Stimulated activated CD8-positive, alpha-beta memory T cell treated with anti-CD3 and anti-CD28 coated beads, Interleukin-4, amount 100 ng/mL, for 4 hours (primary cell): ENCODE measurements around the gene DAG1.
"Not testable (repeated sequence)": the region's sequence is repeated elsewhere in the genome, so short reads cannot be mapped to it uniquely, and the experiment has no call there.

ENCODE experiments used
- DNase-seq, 2 donors: peaks; one replicate each; pipeline ENCODE4 v3.0.0-alpha.2; 2020; ENCODE audit warnings: low read depth in 2 of 2, low spot score in 1 of 2

DAG1 gene

DNA sequence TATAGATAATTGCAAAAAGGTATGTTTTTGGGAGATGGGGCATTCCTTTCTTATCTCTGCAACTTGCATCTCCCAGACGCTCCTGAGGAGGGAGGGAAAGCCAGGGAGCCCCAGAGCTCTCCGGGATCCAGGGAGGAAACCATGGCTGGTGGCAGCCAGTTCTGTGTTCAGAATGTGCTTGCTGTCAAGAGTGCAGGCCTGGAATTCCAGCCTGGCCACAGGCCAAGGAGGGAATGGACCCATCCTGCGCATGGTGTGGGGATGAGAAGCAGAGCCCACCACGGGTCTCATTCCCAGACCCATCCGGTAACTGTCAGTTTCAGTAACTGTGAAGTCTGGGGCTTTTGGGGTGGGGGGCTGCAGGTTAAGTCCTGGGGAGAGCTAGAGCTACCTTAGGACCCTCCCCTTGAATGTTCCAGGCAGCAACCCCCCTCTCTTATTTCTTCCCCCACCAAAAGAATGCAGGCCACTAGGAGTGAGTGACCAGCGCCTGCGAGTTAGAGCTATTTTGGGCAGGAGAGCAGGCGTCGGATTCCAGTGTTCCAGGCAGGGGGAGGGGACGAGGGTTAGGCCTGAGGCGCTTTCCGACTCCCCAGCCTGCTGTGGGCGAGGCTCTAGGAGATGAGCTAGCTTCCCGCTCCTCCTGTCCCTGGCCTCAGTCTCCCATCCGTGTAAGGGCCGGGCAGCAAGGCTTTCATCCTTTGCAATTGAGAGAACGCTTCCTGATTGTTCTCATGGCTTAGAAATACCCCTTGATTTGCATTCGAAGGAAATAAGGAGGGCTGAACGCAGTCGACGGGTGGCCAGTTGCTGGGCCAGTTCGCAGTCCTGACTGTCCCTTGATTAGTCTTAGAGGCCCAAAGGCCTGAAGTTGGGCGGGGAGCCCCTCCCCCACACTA is 781 bp upstream of the DAG1 start:
- DNase-seq, result no peak

- peak in 1 of 2 donors; percentile 12 for DNase-seq
These were observed 800 bp downstream of the DAG1 start for GRCh38 chr3:49470714-49471420.

DNA sequence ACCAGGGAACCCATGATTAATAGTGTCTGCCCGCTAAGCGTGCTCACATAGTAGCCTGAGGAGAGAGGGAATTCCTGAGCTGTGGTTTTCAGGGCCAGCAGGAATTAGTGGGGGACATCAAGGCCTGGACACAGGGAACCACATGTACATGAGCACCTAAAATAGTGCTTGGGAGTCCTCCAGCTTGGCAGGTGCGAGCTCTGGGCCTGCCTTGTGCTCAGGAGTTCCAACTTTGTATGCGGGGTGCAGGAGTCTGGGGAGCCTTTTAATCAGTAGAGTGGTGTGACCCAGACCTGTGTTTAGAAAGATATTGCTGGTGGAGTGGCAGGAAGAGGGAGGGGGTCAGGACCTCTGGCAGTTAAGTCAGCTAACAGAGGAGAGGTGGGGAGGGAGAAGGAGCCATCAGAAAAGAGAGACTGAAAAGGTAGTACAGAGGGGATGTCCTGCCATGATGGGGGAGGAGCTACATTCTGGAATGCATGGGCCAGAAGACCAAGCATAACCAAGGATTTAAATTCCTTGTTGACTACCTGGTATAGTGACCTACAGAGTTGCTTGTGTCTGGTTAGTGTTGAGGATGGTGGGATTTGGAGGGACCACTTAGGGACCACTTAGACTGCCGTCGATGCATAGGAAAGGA is 1.9 kb downstream of the DAG1 start:
- no peak for DNase-seq

DNA sequence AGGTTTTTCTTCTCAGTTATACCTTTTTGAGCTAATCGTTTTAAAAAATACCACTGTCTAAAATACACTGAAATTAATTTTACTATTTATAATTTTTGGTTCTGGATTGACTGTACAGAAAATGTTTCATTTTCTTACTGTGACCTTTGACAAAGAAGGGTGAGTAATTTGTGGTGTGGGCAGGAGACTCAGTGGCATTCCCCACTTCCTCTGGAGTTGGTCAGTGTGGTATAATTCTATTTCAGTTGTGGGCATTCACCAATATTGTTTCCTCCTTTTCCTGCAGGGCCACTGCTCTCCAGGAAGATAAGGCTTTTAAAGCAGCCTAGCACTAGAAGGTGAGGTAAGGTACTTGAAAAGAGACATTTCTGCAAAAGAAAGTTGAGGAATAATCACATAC is 6.5 kb downstream of the DAG1 start:
- DNase-seq, result no peak

DNA sequence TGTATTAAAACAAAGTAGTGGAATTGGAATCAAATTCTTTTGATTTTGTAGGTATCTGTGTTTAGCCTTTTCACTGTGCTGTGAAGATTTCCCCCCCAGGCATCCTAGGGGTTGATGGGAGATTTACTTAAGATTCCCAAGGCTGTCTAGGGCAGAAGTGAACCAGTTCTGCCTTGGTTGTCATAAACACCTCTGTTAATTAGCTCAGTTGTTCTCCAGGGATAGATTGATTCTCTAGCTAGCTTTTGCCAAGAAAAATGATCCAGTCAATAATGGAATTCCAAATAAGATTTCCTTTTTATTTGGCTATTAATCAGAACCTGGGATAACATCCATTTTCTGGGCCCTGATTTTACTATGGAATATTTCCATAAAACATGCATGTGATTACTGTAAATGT is 12.7 kb downstream of the DAG1 start:
- no peak for DNase-seq

- no peak for DNase-seq
These were observed 14.4 kb downstream of the DAG1 start for GRCh38 chr3:49484471-49484870.

DNA sequence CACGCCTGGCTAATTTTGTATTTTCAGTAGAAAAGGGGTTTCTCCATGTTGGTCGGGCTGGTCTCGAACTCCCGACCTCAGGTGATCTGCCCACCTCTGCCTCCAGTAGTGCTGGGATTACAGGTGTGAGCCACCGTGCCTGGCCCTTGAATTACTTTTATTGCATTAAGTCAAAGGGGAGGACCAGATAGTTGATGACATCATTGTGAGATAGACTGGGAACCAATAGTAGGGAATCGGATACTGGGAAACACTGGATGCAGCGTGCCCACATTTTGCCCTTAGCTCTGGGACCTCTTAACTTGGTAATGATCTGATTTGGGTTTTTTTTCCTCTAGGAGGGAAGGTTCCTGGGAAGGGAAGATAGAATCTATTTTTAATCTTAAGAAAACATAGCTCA is 19.2 kb downstream of the DAG1 start:
- DNase-seq, result no peak

DNA sequence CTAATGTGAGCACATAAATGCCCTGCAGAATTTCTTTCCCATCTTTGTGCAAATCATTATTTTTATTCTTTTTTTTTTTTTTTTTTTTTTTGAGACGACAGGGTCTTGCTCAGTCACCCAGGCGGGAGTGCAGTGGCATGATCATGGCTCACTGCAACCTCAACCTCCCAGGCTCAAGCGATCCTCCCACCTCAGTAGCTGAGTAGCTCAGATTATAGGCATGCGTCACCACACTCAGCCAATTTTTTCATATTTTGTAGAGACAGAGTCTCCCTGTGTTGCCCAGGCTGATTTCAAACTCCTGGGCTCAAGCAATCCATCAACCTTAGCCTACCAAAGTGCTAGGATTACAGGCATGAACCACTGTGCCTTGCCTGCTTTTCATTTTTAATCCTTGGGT is 22.9 kb downstream of the DAG1 start:
- no peak for DNase-seq

DNA sequence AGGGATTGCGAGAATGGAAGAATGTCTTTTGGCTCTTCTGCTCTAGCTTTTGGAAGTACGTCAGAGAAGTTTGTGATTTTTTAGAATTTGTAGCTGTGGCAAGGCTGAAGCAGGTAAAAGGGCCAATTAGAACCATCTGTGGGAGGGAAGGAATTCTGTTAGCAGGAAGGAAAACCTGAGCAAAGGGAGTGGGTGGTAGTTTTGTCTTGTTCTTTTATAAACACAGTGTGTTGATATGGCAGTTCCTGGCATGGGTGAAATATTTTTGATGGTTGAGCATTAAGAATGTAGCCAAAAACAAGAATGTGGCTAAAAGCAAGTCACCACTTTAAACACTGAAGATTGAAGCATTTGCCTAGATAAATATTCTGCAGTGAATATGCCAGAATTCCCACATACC is 23.8 kb downstream of the DAG1 start:
- DNase-seq, result no peak

DNA sequence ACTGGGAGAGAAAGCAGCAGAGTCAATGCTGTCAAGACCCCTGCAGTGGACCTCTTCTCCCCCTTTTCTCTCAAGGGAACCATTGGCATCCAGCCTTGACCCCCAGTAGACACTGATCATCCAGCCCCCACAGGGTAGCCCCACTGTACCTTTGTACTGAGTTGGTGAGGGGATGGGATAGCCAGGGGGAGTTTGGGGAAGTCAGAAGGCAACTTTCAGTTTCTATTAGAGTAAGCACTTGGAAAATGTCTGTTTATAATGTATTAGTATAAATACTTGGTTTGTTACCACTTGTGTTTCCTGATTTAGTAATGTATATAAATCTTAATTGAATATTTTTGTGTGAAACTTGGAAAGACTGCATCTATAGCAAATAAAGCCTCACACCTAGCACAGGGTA is 25.0 kb downstream of the DAG1 start:
- DNase-seq, result no peak

DNA sequence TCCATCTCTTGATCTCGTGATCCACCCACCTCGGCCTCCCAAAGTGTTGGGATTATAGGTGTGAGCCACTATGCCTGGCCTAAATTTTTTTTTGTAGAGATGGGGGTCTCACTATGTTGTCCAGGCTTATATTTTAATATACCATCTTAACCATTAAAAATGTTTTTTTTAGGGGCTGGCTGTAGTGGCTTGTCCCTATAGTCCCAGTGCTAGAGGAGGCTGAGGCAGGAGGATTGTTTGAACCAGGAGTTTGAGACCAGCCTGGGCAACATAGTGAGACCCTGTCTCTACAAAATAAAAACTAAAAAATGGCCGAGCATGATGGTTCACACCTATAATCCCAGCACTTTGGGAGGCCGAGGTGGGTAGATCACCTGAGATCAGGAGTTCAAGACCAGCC is 26.8 kb downstream of the DAG1 start:
- not testable (repeated sequence) for DNase-seq

GRCh38 chr3:49497606-49498005 is 27.5 kb downstream of the DAG1 start:
- no peak for DNase-seq

DNA sequence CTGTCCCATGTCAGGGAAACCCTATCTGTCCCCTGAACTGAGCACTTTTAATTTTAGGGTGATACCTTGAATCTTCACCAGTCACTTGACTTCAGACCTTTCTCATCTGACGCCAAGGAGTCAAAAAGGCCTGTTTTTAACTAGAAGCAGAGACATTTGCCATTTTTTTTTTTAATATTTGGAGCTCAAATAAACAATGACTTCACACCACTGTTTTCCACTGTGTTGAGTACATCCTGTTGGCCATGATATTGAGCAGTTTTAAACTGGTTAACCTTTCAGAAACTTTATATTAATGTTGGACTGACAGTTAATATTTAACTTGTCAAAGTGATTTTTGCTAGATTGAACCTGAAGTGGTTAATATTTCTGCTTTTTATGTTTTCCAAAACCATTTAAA is 28.2 kb downstream of the DAG1 start:
- DNase-seq, result no peak

DNA sequence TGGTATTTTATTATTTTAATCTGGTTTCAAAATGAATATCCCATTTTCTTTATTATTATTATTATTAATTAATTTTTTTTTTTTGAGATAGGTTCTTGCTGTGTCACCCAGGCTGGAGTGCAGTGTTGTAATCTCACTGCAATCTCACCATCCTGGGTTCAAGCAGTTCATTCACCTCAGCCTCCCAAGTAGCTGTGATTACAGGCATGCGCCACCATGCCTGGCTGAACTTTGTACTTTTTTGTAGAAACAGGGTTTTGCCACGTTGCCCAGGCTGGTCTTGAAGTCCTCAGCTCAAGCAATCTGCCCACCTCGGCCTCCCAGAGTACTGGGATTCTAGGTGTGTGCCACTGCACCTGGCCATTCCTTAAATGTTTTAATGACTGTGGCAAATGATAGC is 28.6 kb downstream of the DAG1 start:
- DNase-seq, result no peak

GRCh38 chr3:49500205-49500731 is 30.2 kb downstream of the DAG1 start:
- no peak for DNase-seq

DNA sequence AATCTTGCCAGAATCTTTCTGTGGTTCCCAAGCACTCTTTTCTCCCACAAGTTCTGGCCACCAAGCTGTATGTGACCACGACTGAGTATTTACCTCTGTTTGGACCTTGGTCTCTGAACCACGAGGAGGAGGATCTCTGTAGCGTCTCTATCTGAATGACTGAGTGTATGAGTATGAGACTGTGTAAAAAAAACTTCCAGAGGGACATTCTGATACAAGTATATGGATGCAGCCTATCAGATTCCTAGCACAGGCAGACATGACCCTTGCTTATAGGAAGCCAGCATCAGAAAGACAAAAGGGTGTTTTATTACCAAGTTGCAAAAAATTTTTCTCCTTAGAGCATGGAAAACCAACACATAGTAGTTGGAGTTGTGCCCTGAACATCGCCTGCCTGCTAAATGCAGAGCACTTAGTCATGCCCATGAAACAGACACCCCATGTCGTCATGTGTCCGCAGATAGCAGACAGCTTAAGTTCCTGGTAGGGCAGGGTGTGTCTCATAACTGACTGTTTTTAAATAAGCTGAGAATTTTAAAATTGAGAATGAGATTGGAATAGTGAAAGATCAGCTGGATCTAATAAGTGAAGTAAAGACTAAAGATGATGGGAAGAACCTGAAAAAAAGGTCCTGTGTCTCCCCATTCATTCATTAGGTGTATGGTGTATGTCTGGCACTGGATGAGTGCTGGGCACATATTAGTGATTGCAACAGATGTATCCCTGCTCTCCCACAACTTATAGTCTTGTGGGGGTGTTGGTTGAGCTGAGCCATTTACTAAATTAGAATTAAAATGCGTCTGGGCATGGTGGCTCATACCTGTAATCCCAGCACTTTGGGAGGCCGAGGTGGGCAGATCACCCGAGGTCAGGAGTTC is 30.9 kb downstream of the DAG1 start:
- no peak for DNase-seq

DNA sequence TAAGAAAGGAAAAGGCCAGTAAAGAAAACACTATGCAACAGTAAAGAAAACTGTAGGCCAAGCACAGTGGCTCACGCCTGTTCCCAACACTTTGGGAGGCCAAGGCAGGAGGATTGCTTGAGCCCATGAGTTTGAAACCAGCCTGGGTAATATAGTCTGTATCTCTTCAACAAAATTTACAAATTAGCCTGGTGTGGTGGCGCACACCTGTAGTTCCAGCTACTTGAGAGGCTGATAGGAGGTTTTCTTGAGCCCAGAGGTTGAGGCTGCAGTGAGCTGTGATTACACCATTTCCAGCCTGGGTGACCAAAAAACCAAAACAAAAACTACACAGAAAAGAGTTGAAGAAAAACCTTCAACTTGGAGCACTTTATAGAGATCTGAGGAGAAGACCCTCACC is 31.8 kb downstream of the DAG1 start:
- no peak for DNase-seq

DNA sequence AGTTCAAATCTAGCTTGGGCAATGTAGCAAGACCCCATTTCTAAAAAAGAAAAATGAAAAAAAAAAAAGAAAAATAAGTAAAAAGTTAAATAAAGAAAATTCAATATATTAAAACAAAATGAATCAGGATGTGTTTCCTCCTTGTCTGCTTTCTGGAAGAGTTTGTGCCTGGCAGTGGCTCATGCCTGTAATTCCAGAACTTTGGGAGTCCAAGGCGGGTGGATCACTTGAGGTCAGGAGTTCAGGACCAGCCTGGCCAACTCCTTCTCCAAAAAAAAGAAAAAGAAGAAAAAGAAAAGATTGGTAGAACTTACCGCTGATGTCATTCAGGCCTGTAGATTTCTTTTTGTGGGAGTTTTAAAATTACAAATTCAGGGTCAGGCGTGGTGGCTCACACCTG is 36.8 kb downstream of the DAG1 start:
- DNase-seq, result no peak

DNA sequence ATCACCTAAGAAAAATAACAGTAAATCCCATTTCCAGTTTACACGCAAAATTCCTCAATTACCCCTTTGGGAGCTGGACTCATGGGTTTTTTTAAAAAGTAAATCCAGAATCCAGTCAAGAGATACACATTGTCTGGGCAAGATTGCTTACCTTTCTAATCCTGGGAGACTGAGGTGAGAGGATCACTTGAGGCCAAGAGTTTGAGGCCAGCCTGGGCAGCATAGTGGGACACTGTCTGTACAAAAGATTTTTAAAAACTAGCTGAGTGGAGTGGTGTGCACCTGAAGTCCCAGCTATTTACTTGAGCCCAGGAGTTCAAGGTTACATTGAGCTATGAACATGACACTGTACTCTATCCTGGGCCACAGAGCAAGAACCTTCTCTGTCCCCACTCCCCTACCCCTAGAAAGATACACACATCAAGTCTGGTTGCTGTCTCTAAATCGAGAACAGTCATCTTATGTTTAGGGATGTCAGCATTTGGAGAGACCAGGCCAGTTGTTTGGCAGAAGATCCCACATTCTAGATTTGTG is 39.0 kb downstream of the DAG1 start:
- no peak for DNase-seq

- DNase-seq, result no peak
These were observed 41.6 kb downstream of the DAG1 start for GRCh38 chr3:49511639-49512038.
